SK-N-SH (cell line): ENCODE results near the gene UBE4B. TPM values are rescaled to one million over a fixed set of nuclear protein-coding genes. Genes with fewer than 3 reads are reported as not detected.

ENCODE experiments used
- CTCF ChIA-PET: fragments of 300-600, 350-600 bp; formaldehyde crosslinking; extraction: SDS; loops from one replicate; lab custom pipeline; 2021; lab: Yijun Ruan, JAX
- POLR2A ChIA-PET: fragments of 350-600 bp; sonication (Branson Sonifier 250); formaldehyde crosslinking; extraction: SDS; loops from one replicate; lab custom pipeline; 2020; ENCODE audit warnings: antibody characterized with exemption, inconsistent platforms; lab: Yijun Ruan, JAX
- DNase-seq: peaks from one replicate; pipeline ENCODE4 v3.0.0; 2012
- H2AFZ ChIP-seq: fragments of 200-600 bp; sonication (generic); 2 replicates; pipeline ENCODE4 v1.8.1; 2016; ENCODE audit warnings: antibody characterized with exemption, mild to moderate bottlenecking, low read depth
- H3F3A ChIP-seq: fragments of 200-600 bp; sonication (generic); replicated peaks from 2 replicates; pipeline ENCODE3; 2016; ENCODE audit warnings: antibody characterized with exemption, mild to moderate bottlenecking; ENCODE audit not compliant: insufficient read depth
- H3K27ac ChIP-seq, 2 experiments: fragments of 200-500 bp in 1 of 2; fragments of 200-600 bp in 1 of 2; sonication (Bioruptor generic) in 1 of 2; sonication (generic), shearing (Covaris generic) in 1 of 2; 2 replicates each; pipeline versions ENCODE4 v1.5.1 to v1.6.1; 2014 to 2016; ENCODE audit warnings: low read depth in 2 of 2, inconsistent platforms in 1 of 2, low read length in 1 of 2, mild to moderate bottlenecking in 1 of 2, mixed read lengths in 1 of 2
- H3K27me3 ChIP-seq: fragments of 200-600 bp; sonication (generic), shearing (Covaris generic); 2 replicates; pipeline ENCODE4 v1.6.1; 2016; ENCODE audit warnings: mixed run types; ENCODE audit not compliant: insufficient read depth
- H3K36me3 ChIP-seq, 2 experiments: fragments of 200-500 bp in 1 of 2; fragments of 200-600 bp in 1 of 2; sonication (Bioruptor generic) in 1 of 2; sonication (generic) in 1 of 2; replicated peaks in 1 of 2; 2 replicates each; pipeline versions ENCODE3 to v1.5.1; 2014 to 2016; ENCODE audit warnings: low read length in 1 of 2, mild to moderate bottlenecking in 1 of 2; ENCODE audit not compliant: insufficient read depth in 2 of 2, control insufficient read depth in 1 of 2
- H3K4me1 ChIP-seq, 2 experiments: fragments of 200-500 bp in 1 of 2; fragments of 200-600 bp in 1 of 2; sonication (Bioruptor generic) in 1 of 2; sonication (generic), shearing (Covaris generic) in 1 of 2; 2 replicates each; pipeline versions ENCODE4 v1.5.1 to v1.6.1; 2014 to 2016; ENCODE audit warnings: low read depth in 1 of 2, low read length in 1 of 2, mixed run types in 1 of 2; ENCODE audit not compliant: insufficient read depth in 2 of 2, control insufficient read depth in 1 of 2
- H3K4me2 ChIP-seq: fragments of 200-600 bp; sonication (generic), shearing (Covaris generic); 2 replicates; pipeline ENCODE4 v1.6.1; 2017; ENCODE audit warnings: mixed run types
- H3K4me3 ChIP-seq, 2 experiments: fragments of 200-500 bp in 1 of 2; fragments of 200-600 bp in 1 of 2; sonication (Bioruptor generic) in 1 of 2; sonication (generic), shearing (Covaris generic) in 1 of 2; 2 replicates each; pipeline versions ENCODE4 v1.5.1 to v1.8.1; 2014 to 2016; ENCODE audit warnings: low read depth in 2 of 2, inconsistent platforms in 1 of 2, low read length in 1 of 2, mild to moderate bottlenecking in 1 of 2, mixed read lengths in 1 of 2, moderate library complexity in 1 of 2
- H3K79me2 ChIP-seq: fragments of 200-600 bp; sonication (generic); 2 replicates; pipeline ENCODE4 v1.8.1; 2017; ENCODE audit warnings: mild to moderate bottlenecking; ENCODE audit not compliant: insufficient read depth
- H3K9ac ChIP-seq: fragments of 200-600 bp; sonication (generic); 2 replicates; pipeline ENCODE4 v1.6.1; 2017; ENCODE audit warnings: mixed run types
- H3K9me2 ChIP-seq: fragments of 200-600 bp; sonication (generic); 2 replicates; pipeline ENCODE4 v1.6.1; 2017; ENCODE audit warnings: mixed run types
- H3K9me3 ChIP-seq: fragments of 200-600 bp; sonication (generic); 2 replicates; pipeline ENCODE4 v1.6.1; 2017; ENCODE audit warnings: mixed run types, mild to moderate bottlenecking, moderate library complexity
- H4K20me1 ChIP-seq: fragments of 200-600 bp; sonication (generic); 2 replicates; pipeline ENCODE4 v1.6.1; 2017; ENCODE audit warnings: mild to moderate bottlenecking, mixed run types; ENCODE audit not compliant: insufficient read depth
- CHD2 ChIP-seq: fragments of 150-350 bp; IDR thresholded peaks from 2 replicates; pipeline ENCODE4 v1.6.1; 2018; ENCODE audit warnings: low read length; ENCODE audit not compliant: partially characterized antibody
- EZH2phosphoT487 ChIP-seq: fragments of 200-600 bp; sonication (generic); IDR thresholded peaks from 2 replicates; pipeline ENCODE4 v1.6.1; 2017; ENCODE audit warnings: low read depth, mixed run types, mild to moderate bottlenecking, antibody characterized with exemption, moderate library complexity, borderline replicate concordance
- FOXJ3 ChIP-seq: sonication (generic); formaldehyde crosslinking; IDR thresholded peaks from 2 replicates; pipeline ENCODE4 v1.5.1; 2020; ENCODE audit warnings: mild to moderate bottlenecking, missing genetic modification reagents
- FOXM1 ChIP-seq: IDR thresholded peaks from 2 replicates; pipeline ENCODE4 v1.4.0; 2012; ENCODE audit warnings: low read depth, mild to moderate bottlenecking
- GABPA ChIP-seq: IDR thresholded peaks from 2 replicates; pipeline ENCODE4 v1.4.0; 2012; ENCODE audit warnings: low read depth, mild to moderate bottlenecking
- JUND ChIP-seq: IDR thresholded peaks from 2 replicates; pipeline ENCODE4 v1.4.0; 2012
- MEF2A ChIP-seq: IDR thresholded peaks from 2 replicates; pipeline ENCODE4 v1.4.0; 2012; ENCODE audit warnings: low read depth, borderline replicate concordance
- MXI1 ChIP-seq: IDR thresholded peaks from 2 replicates; pipeline ENCODE4 v1.6.1; 2012; ENCODE audit warnings: mild to moderate bottlenecking, low read depth, low read length, improper control_type of control experiment
- NFIC ChIP-seq: IDR thresholded peaks from 2 replicates; pipeline ENCODE4 v1.4.0; 2012; ENCODE audit warnings: borderline replicate concordance
- NRF1 ChIP-seq: IDR thresholded peaks from 2 replicates; pipeline ENCODE4 v1.6.1; 2012; ENCODE audit warnings: low read depth, mild to moderate bottlenecking, low read length
- POLR2AphosphoS5 ChIP-seq: IDR thresholded peaks from 2 replicates; pipeline ENCODE4 v1.6.1; 2012; ENCODE audit warnings: low read depth, low read length
- RAD21 ChIP-seq: IDR thresholded peaks from 2 replicates; pipeline ENCODE4 v1.6.1; 2012; ENCODE audit warnings: mild to moderate bottlenecking, low read length
- RCOR1 ChIP-seq: fragments of 150-350 bp; IDR thresholded peaks from 2 replicates; pipeline ENCODE4 v1.6.1; 2017; ENCODE audit warnings: antibody characterized with exemption, low read length
- RFX5 ChIP-seq: IDR thresholded peaks from 2 replicates; pipeline ENCODE4 v1.6.1; 2012; ENCODE audit warnings: mild to moderate bottlenecking, improper control_type of control experiment, low read length
- SIN3A ChIP-seq: IDR thresholded peaks from 2 replicates; pipeline ENCODE4 v1.6.1; 2012; ENCODE audit warnings: low read depth, mild to moderate bottlenecking, low read length, moderate library complexity, borderline replicate concordance
- SMC3 ChIP-seq: IDR thresholded peaks from 2 replicates; pipeline ENCODE4 v1.6.1; 2012; ENCODE audit warnings: low read depth, low read length, improper control_type of control experiment
- TAF1 ChIP-seq: IDR thresholded peaks from 2 replicates; pipeline ENCODE4 v1.6.1; 2012; ENCODE audit warnings: low read depth, mild to moderate bottlenecking, low read length, moderate library complexity, borderline replicate concordance
- TEAD4 ChIP-seq: IDR thresholded peaks from 2 replicates; pipeline ENCODE4 v1.4.0; 2012; ENCODE audit warnings: mild to moderate bottlenecking, borderline replicate concordance; ENCODE audit not compliant: insufficient read depth
- WGBS: methylation state at CpG from one replicate; pipeline ENCODE4 v1.1.6; 2017; ENCODE audit warnings: low lambda C conversion rate; 5-methylcytosine and 5-hydroxymethylcytosine counted together
- polyA plus RNA-seq, 3 experiments: library from polyadenylated mRNA; depleted of rRNA; stranded (reverse); fragments of >200 nt; gene quantifications; 2 replicates each; pipeline ENCODE4 v1.2.3, GENCODE V29; 2012
- TF ChIP-seq, protein P1 (sequence below): fragments of 200-600 bp; sonication (generic); IDR thresholded peaks from 2 replicates; pipeline ENCODE4 v1.6.1; 2017; ENCODE audit warnings: antibody characterized with exemption, mild to moderate bottlenecking, moderate library complexity
- TF ChIP-seq, protein P2 (sequence below): IDR thresholded peaks from 2 replicates; pipeline ENCODE4 v1.4.0; 2012; ENCODE audit warnings: low read depth, borderline replicate concordance
- TF ChIP-seq, protein P3 (sequence below): IDR thresholded peaks from 2 replicates; pipeline ENCODE4 v1.4.0; 2012; ENCODE audit warnings: low read depth

Gene UBE4B
- polyA plus RNA-seq, 1 of the 3 experiments (the other 2 are of a cell fraction): 19.1 TPM

DNA sequence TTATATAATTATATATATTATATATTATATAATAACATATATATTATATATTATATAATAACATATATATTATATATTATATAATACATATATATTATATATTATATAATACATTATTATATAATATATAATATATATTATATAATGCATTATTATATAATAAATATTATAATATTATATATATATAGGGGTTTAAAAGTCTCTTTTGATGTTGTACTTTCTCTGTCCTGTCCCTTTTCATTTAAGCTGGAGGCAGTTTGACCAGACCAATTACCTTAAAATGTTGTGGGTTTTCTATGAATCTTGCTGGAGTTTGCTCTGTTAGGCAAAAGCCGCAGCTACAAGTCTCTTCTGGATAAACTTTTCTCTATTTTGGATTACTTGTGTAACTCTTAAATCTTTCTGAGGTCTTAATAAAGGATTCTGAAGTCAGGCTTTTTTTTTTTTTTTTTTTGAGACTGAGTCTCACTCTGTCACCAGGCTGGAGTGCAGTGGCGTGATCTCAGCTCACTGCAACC is 155.4 kb downstream of the UBE4B start (continued):
- TF ChIP-seq, protein P1, sequence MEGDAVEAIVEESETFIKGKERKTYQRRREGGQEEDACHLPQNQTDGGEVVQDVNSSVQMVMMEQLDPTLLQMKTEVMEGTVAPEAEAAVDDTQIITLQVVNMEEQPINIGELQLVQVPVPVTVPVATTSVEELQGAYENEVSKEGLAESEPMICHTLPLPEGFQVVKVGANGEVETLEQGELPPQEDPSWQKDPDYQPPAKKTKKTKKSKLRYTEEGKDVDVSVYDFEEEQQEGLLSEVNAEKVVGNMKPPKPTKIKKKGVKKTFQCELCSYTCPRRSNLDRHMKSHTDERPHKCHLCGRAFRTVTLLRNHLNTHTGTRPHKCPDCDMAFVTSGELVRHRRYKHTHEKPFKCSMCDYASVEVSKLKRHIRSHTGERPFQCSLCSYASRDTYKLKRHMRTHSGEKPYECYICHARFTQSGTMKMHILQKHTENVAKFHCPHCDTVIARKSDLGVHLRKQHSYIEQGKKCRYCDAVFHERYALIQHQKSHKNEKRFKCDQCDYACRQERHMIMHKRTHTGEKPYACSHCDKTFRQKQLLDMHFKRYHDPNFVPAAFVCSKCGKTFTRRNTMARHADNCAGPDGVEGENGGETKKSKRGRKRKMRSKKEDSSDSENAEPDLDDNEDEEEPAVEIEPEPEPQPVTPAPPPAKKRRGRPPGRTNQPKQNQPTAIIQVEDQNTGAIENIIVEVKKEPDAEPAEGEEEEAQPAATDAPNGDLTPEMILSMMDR: no peak
- TF ChIP-seq MEF2A (no peak), TEAD4 (no peak), RFX5 (no peak)
- TF ChIP-seq, protein P2, sequence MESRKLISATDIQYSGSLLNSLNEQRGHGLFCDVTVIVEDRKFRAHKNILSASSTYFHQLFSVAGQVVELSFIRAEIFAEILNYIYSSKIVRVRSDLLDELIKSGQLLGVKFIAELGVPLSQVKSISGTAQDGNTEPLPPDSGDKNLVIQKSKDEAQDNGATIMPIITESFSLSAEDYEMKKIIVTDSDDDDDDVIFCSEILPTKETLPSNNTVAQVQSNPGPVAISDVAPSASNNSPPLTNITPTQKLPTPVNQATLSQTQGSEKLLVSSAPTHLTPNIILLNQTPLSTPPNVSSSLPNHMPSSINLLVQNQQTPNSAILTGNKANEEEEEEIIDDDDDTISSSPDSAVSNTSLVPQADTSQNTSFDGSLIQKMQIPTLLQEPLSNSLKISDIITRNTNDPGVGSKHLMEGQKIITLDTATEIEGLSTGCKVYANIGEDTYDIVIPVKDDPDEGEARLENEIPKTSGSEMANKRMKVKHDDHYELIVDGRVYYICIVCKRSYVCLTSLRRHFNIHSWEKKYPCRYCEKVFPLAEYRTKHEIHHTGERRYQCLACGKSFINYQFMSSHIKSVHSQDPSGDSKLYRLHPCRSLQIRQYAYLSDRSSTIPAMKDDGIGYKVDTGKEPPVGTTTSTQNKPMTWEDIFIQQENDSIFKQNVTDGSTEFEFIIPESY: no peak

DNA sequence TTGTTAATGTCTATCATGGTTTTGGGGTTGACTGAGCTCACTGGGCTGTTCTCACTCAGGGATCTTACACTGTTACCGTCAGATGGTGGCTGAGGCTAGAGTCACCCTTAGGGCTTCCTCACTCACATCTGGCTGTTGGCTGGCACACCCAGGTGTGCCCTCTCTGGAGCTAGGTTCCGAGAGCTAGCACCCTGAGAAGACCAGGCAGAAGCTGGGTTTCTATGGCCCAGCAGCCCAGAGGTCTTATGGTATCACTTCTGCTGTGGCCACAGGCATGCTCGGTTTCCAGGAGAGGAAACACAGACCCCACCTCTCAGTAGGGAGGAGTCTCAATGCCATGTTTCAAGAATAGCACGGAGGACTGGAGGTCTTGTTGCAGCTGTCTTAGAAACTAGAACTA is 156.9 kb downstream of the UBE4B start:
- no peak overlapping the region for H3K4me2 ChIP-seq
- POLR2A ChIA-PET: interaction anchor here (0.6 kb wide), 1 partner anchor 245 kb away, joined by 5 read pairs; no protein-coding TSS in a partner anchor
- H3K79me2 ChIP-seq: no peaks in the 10 kb centered on the region
- H3K27ac ChIP-seq: no peak overlapping the region
- H3K9me2 ChIP-seq: no peaks in the 10 kb centered on the region
- H3K4me1 ChIP-seq: peaks cover 0 to 2% of the 10 kb centered on the region in 2 experiments; a peak in 1 of 4 replicates
- no peaks in the 10 kb centered on the region for H3K27me3 ChIP-seq
- H4K20me1 ChIP-seq: no peaks in the 10 kb centered on the region
- peaks cover 5% of the 10 kb centered on the region for H3F3A ChIP-seq
- no peak for TF ChIP-seq FOXJ3 (CRISPR knock-in tag)
- TF ChIP-seq TEAD4: no peak
- no peak for TF ChIP-seq MXI1
- TF ChIP-seq RAD21: no peak
- TF ChIP-seq, all 33 proteins: peak for 0
- Histone ChIP-seq H3K9ac (no peak overlapping the region), H3K4me3 (no peak overlapping the region), H3K36me3 (no peaks in the 10 kb centered on the region), H2AFZ (no peak overlapping the region), H3K9me3 (no peaks in the 10 kb centered on the region)
- 77% methylated on average over 4 of the region's 4 CpGs for WGBS
- no peak for DNase-seq
- CTCF ChIA-PET: no interaction called here

DNA sequence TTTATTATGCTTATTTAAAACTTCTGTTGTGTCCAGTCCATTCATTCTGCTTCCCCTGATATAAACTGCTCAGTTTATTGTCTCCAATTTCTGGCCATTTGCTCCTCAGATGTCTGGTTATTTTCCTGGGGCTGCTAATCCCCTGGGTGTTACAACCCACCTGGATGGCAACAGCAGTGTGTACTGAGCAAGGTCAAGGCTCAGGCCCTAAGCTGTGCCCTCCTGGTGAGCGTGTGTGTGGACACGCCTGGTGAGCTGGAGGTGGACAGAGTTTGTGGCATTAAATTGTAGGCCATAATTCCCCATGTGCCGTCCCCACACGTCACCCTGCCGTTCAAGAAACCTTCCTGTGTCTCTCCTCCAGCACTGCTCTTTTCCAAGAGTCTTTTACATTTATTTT is 159.5 kb downstream of the UBE4B start:
- peaks cover 0 to 2% of the 10 kb centered on the region in 2 experiments; a peak in 1 of 4 replicates for H3K4me1 ChIP-seq
- H4K20me1 ChIP-seq: no peaks in the 10 kb centered on the region
- no peaks in the 10 kb centered on the region for H3K79me2 ChIP-seq
- DNase-seq: no peak
- POLR2A ChIA-PET: no interaction called here
- H2AFZ ChIP-seq: no peak overlapping the region
- no peak overlapping the region for H3K9ac ChIP-seq
- no peaks in the 10 kb centered on the region for H3K9me2 ChIP-seq
- CTCF ChIA-PET: interaction anchor here (1.0 to 2.4 kb wide), 2 partner anchors 11 to 17 kb away, joined by 4 to 14 read pairs; partner anchors contain the start of gene KIF1B
- WGBS: 86% methylated on average over 5 of the region's 5 CpGs
- no peak overlapping the region for H3K4me3 ChIP-seq
- no peaks in the 10 kb centered on the region for H3K9me3 ChIP-seq
- no peak overlapping the region for H3K4me2 ChIP-seq
- H3K27me3 ChIP-seq: no peaks in the 10 kb centered on the region
- no peaks in the 10 kb centered on the region for H3K36me3 ChIP-seq
- H3K27ac ChIP-seq: no peak overlapping the region
- H3F3A ChIP-seq: peaks cover 5% of the 10 kb centered on the region
- TF ChIP-seq SMC3: no peak
- TF ChIP-seq RCOR1: no peak
- no peak for TF ChIP-seq POLR2AphosphoS5
- TF ChIP-seq TAF1: no peak
- TF ChIP-seq GABPA: no peak
- TF ChIP-seq, protein P3, sequence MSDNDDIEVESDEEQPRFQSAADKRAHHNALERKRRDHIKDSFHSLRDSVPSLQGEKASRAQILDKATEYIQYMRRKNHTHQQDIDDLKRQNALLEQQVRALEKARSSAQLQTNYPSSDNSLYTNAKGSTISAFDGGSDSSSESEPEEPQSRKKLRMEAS: no peak
- TF ChIP-seq CHD2: no peak
- no peak for TF ChIP-seq JUND
- no peak for TF ChIP-seq RAD21
- no peak for TF ChIP-seq FOXM1
- TF ChIP-seq, protein P2: no peak
- TF ChIP-seq EZH2phosphoT487: no peak
- no peak for TF ChIP-seq NRF1
- no peak for TF ChIP-seq SIN3A
- TF ChIP-seq NFIC: no peak
- TF ChIP-seq MXI1: no peak
